HG03457 (cell line): ENCODE results near the gene PTCH2.

Source experiments
- ATAC-seq: cut with Tn5 transposase; IDR thresholded peaks from one replicate; pipeline ENCODE4 v1.9.1; 2021; ENCODE audit warnings: moderate number of reproducible peaks; ENCODE audit not compliant: unreplicated experiment

The PTCH2 gene

GRCh38 chr1:44842862-44843655 is at the start of gene PTCH2:
TSS of gene PTCH2 (minus strand) at chr1:44843253. CDS start at chr1:44842932, 321 bp downstream.
- no peak for ATAC-seq

GRCh38 chr1:44890007-44890406 is 47.0 kb upstream of the PTCH2 start:
- ATAC-seq: no peak

- no peak for ATAC-seq
These were observed 42.4 kb upstream of the PTCH2 start for GRCh38 chr1:44885406-44885805.

- ATAC-seq: no peak
These were observed 41.7 kb upstream of the PTCH2 start for GRCh38 chr1:44884746-44885145.

GRCh38 chr1:44881011-44881632 is 38.1 kb upstream of the PTCH2 start:
- no peak for ATAC-seq

GRCh38 chr1:44874155-44874554 is 31.1 kb upstream of the PTCH2 start:
- ATAC-seq: no peak

GRCh38 chr1:44870096-44870495 is 27.0 kb upstream of the PTCH2 start:
- ATAC-seq: no peak

- ATAC-seq: no peak
These were observed 24.7 kb upstream of the PTCH2 start for GRCh38 chr1:44867801-44868200.

- no peak for ATAC-seq
These were observed 19.9 kb upstream of the PTCH2 start for GRCh38 chr1:44862829-44863401.

GRCh38 chr1:44860891-44861425 is 17.9 kb upstream of the PTCH2 start:
- no peak for ATAC-seq

- no peak for ATAC-seq
These were observed 17.3 kb upstream of the PTCH2 start for GRCh38 chr1:44860331-44860730.

- ATAC-seq: no peak
These were observed 14.4 kb upstream of the PTCH2 start for GRCh38 chr1:44857446-44857845.

- no peak for ATAC-seq
These were observed 12.7 kb upstream of the PTCH2 start for GRCh38 chr1:44855742-44856141.

GRCh38 chr1:44854970-44855369 is 11.9 kb upstream of the PTCH2 start:
- ATAC-seq: no peak

GRCh38 chr1:44853201-44853600 is 10.1 kb upstream of the PTCH2 start:
- ATAC-seq: no peak

GRCh38 chr1:44851308-44851707 is 8.3 kb upstream of the PTCH2 start:
- ATAC-seq: no peak

GRCh38 chr1:44849575-44850132 is 6.6 kb upstream of the PTCH2 start:
- ATAC-seq: no peak

- ATAC-seq: no peak
These were observed 5.6 kb upstream of the PTCH2 start for GRCh38 chr1:44848456-44849181.

GRCh38 chr1:44847845-44848244 is 4.8 kb upstream of the PTCH2 start:
- ATAC-seq: no peak

- no peak for ATAC-seq
These were observed 3.9 kb upstream of the PTCH2 start for GRCh38 chr1:44846985-44847384.

- no peak for ATAC-seq
These were observed 579 bp downstream of the PTCH2 start for GRCh38 chr1:44842486-44842861.
